Spleen (tissue), 7 donors: ENCODE results near the gene PCBD1.

Source experiments
- POLR2A ChIP-seq, 3 donors: fragments of 450-650 bp; IDR thresholded peaks; one replicate each; pipeline ENCODE4 v1.5.1; 2017; ENCODE audit warnings: antibody characterized with exemption in 3 of 3, mild to moderate bottlenecking in 1 of 3
- TF ChIP-seq, protein P1 (sequence below), 11 experiments: fragments of 200-600 bp in 7 of 11; fragments of 450-650 bp in 4 of 11; sonication (generic) in 4 of 11; IDR thresholded peaks in 8 of 11; conservative IDR thresholded peaks in 3 of 11; 1 replicate in 7 of 11; 2 replicates in 4 of 11; pipeline versions ENCODE4 v1.4.0 to v1.8.0; 2016 to 2021; ENCODE audit warnings: antibody characterized with exemption in 11 of 11, inconsistent platforms in 4 of 11, mild to moderate bottlenecking in 1 of 11
- donor health status: DM: no; HTN: no; CAD: no; lungs with moderate emphysema.
- donor health status: DM: no; HTN: no; CAD: no.
- donor health status: DM: no; HTN: no; CAD: no.

GRCh38 chr10:70898687-70899086 lies 10.3 kb upstream of the PCBD1 start:
- TF ChIP-seq, protein P1, sequence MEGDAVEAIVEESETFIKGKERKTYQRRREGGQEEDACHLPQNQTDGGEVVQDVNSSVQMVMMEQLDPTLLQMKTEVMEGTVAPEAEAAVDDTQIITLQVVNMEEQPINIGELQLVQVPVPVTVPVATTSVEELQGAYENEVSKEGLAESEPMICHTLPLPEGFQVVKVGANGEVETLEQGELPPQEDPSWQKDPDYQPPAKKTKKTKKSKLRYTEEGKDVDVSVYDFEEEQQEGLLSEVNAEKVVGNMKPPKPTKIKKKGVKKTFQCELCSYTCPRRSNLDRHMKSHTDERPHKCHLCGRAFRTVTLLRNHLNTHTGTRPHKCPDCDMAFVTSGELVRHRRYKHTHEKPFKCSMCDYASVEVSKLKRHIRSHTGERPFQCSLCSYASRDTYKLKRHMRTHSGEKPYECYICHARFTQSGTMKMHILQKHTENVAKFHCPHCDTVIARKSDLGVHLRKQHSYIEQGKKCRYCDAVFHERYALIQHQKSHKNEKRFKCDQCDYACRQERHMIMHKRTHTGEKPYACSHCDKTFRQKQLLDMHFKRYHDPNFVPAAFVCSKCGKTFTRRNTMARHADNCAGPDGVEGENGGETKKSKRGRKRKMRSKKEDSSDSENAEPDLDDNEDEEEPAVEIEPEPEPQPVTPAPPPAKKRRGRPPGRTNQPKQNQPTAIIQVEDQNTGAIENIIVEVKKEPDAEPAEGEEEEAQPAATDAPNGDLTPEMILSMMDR (IDR thresholded peaks at IDR 0.05 in 8 of 11, conservative IDR thresholded peaks at IDR 0.05 in 3 of 11): no peak
- no peak for TF ChIP-seq POLR2A (IDR thresholded peaks at IDR 0.05)
